Measurements from ENCODE around the gene FBXO46.

- TF ChIP-seq, protein P1, sequence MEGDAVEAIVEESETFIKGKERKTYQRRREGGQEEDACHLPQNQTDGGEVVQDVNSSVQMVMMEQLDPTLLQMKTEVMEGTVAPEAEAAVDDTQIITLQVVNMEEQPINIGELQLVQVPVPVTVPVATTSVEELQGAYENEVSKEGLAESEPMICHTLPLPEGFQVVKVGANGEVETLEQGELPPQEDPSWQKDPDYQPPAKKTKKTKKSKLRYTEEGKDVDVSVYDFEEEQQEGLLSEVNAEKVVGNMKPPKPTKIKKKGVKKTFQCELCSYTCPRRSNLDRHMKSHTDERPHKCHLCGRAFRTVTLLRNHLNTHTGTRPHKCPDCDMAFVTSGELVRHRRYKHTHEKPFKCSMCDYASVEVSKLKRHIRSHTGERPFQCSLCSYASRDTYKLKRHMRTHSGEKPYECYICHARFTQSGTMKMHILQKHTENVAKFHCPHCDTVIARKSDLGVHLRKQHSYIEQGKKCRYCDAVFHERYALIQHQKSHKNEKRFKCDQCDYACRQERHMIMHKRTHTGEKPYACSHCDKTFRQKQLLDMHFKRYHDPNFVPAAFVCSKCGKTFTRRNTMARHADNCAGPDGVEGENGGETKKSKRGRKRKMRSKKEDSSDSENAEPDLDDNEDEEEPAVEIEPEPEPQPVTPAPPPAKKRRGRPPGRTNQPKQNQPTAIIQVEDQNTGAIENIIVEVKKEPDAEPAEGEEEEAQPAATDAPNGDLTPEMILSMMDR (conservative IDR thresholded peaks at IDR 0.05; ENCODE audit: low read length), result no peak
- TF ChIP-seq EZH2phosphoT487 (IDR thresholded peaks at IDR 0.05; ENCODE audit: borderline replicate concordance, low read depth, low read length), result no peak
Observed at GRCh38 chr19:45682117-45682516, 48.6 kb downstream of the FBXO46 start.
